PC-9 (cell line): ENCODE results near the gene C3orf18. TPM values are rescaled to one million over a fixed set of nuclear protein-coding genes. Genes with fewer than 3 reads are reported as not detected.

Experiments used
- BruUV-seq: library from RNA; stranded (reverse); fragments of 400-500 nt; replicated peaks from 2 replicates; lab custom pipeline; 2021; lab: Mats Ljungman, UMichigan
- CTCF ChIA-PET: fragments of 300-600 bp; sonication (Branson Sonifier 250); formaldehyde crosslinking; loops from one replicate; lab custom pipeline; 2022; ENCODE audit warnings: antibody characterized with exemption; lab: Charles Lee
- POLR2A ChIA-PET: fragments of 300-600 bp; sonication (Branson Sonifier 250); formaldehyde crosslinking; loops from one replicate; lab custom pipeline; 2022; ENCODE audit warnings: antibody characterized with exemption; ENCODE audit not compliant: unreplicated experiment; lab: Charles Lee
- DNase-seq, 2 experiments: peaks; one replicate each; pipeline versions ENCODE4 v3.0.0 to v3.0.0-alpha.2; 2015 to 2022; ENCODE audit warnings: mixed read lengths in 1 of 2
- H2AFZ ChIP-seq: fragments of 200-600 bp; sonication (generic); 2 replicates; pipeline ENCODE4 v1.8.1; 2017; ENCODE audit warnings: antibody characterized with exemption
- H3F3A ChIP-seq: fragments of 200-600 bp; sonication (generic); 2 replicates; pipeline ENCODE4 v1.8.1; 2017; ENCODE audit warnings: antibody characterized with exemption, mild to moderate bottlenecking, low read depth; ENCODE audit not compliant: insufficient read depth
- H3K27ac ChIP-seq: fragments of 200-600 bp; sonication (generic); 2 replicates; pipeline ENCODE4 v1.6.1; 2016; ENCODE audit warnings: mixed run types
- H3K27me3 ChIP-seq: fragments of 200-600 bp; sonication (generic); 2 replicates; pipeline ENCODE4 v1.6.1; 2016; ENCODE audit warnings: low read depth, mixed run types; ENCODE audit not compliant: insufficient read depth
- H3K36me3 ChIP-seq: fragments of 200-600 bp; sonication (generic); 2 replicates; pipeline ENCODE4 v1.6.1; 2016; ENCODE audit warnings: low read depth, mixed run types
- H3K4me1 ChIP-seq: fragments of 200-600 bp; sonication (generic); replicated peaks from 2 replicates; pipeline ENCODE4 v1.6.1; 2016; ENCODE audit warnings: mixed run types; ENCODE audit not compliant: insufficient read depth
- H3K4me2 ChIP-seq: fragments of 200-600 bp; sonication (generic); 2 replicates; pipeline ENCODE4 v1.6.1; 2017; ENCODE audit warnings: mixed run types
- H3K4me3 ChIP-seq: fragments of 200-600 bp; sonication (generic); 2 replicates; pipeline ENCODE4 v1.6.1; 2016; ENCODE audit warnings: mixed run types
- H3K79me2 ChIP-seq: fragments of 200-600 bp; sonication (generic); 2 replicates; pipeline ENCODE4 v1.6.1; 2017; ENCODE audit warnings: low read depth, mixed run types
- H3K9me2 ChIP-seq: fragments of 200-600 bp; sonication (generic); 2 replicates; pipeline ENCODE4 v1.8.1; 2017; ENCODE audit warnings: mild to moderate bottlenecking; ENCODE audit not compliant: insufficient read depth
- H3K9me3 ChIP-seq: fragments of 200-600 bp; sonication (generic); 2 replicates; pipeline ENCODE4 v1.8.1; 2016; ENCODE audit warnings: low read depth; ENCODE audit not compliant: insufficient read depth
- H4K20me1 ChIP-seq: fragments of 200-600 bp; sonication (generic); 2 replicates; pipeline ENCODE4 v1.8.1; 2017; ENCODE audit not compliant: insufficient read depth
- EZH2 ChIP-seq: fragments of 200-600 bp; sonication (generic); IDR thresholded peaks from 2 replicates; pipeline ENCODE4 v1.8.0; 2017; ENCODE audit warnings: antibody characterized with exemption, low read depth
- intact Hi-C: fragments of 100-400 bp; cut with micrococcal nuclease; formaldehyde crosslinking; loops from one replicate; pipeline ENCODE4 v1.10.0; 2022; ENCODE audit not compliant: unreplicated experiment
- total RNA-seq: library from RNA; stranded (reverse); gene quantifications from 2 replicates; pipeline ENCODE4 v1.2.3, GENCODE V29; 2021
- TF ChIP-seq, protein P1 (sequence below): fragments of 200-600 bp; sonication (generic); conservative IDR thresholded peaks from 2 replicates; pipeline ENCODE4 v1.6.1; 2017; ENCODE audit warnings: mixed run types, antibody characterized with exemption, mild to moderate bottlenecking, moderate library complexity

Gene C3orf18
- total RNA-seq, 1 experiment from 2014 or later: 7.5 TPM

DNA sequence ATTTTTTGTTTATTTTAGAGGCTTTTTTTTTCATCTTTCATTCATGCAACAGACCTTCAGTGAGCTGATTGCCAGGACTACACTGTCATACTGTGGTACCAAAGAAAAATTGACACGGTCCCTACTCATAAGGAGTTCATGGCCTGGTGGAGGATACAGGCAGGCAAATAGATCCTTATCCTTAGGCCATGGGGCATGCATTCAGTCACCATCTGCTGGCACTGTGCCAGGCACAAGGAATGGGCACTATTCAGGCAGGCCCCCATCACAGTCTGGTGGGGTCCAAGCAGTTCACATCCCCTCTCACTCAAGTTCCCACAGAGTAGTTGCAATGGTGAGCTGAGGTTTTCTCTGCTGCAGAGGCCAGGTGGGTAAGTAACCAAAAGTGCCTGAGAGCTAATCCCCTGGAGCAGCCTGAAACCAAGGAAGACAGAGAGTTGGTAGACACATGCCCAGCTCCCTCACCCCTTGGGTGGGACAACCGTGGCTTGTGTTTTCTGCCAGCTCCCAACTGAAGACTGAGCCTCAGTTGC, 26.8 kb upstream of the C3orf18 start:
- intact Hi-C loops: no loop called here
- Histone ChIP-seq H3K9me3 (no peaks in the 10 kb centered on the region), H3K27me3 (no peaks in the 10 kb centered on the region), H3K4me2 (no peak overlapping the region), H3F3A (peaks cover 5% of the 10 kb centered on the region; the same call in 1 of the 2 replicates), H2AFZ (no peak overlapping the region), H3K9me2 (no peaks in the 10 kb centered on the region), H3K36me3 (no peaks in the 10 kb centered on the region), H3K27ac (no peak overlapping the region), H3K4me3 (no peak overlapping the region), H4K20me1 (no peaks in the 10 kb centered on the region), H3K79me2 (no peaks in the 10 kb centered on the region), H3K4me1 (no peaks in the 10 kb centered on the region)
- ChIA-PET POLR2A (interaction anchor here (0.7 kb wide), 1 partner anchor 23 kb away, joined by 3 read pairs; no protein-coding TSS in a partner anchor), CTCF (no interaction called here)
- TF ChIP-seq, protein P1, sequence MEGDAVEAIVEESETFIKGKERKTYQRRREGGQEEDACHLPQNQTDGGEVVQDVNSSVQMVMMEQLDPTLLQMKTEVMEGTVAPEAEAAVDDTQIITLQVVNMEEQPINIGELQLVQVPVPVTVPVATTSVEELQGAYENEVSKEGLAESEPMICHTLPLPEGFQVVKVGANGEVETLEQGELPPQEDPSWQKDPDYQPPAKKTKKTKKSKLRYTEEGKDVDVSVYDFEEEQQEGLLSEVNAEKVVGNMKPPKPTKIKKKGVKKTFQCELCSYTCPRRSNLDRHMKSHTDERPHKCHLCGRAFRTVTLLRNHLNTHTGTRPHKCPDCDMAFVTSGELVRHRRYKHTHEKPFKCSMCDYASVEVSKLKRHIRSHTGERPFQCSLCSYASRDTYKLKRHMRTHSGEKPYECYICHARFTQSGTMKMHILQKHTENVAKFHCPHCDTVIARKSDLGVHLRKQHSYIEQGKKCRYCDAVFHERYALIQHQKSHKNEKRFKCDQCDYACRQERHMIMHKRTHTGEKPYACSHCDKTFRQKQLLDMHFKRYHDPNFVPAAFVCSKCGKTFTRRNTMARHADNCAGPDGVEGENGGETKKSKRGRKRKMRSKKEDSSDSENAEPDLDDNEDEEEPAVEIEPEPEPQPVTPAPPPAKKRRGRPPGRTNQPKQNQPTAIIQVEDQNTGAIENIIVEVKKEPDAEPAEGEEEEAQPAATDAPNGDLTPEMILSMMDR: no peak
- no peak for TF ChIP-seq EZH2
- DNase-seq: no peak
- no TSS peak for BruUV-seq

DNA sequence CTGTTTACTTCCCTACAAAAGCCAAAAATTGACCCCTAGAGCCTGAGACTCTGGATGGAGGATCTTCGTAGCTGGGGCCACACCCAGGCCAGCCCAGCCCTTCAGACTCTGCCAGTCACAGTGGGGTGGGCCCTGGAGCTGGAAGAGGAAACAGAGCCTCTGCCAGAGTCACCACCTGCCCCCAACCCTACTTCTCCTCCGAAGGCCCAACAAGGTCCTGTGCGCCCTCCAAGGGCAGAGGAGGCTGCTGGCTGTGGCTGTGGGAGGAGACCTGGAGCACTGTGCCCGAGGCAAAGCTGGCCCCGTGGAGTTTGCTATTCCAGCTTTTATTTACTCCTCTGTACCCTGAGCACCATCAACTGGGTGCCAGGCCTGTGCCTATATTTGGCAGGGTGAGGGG, 25.0 kb upstream of the C3orf18 start:
- intact Hi-C loops: no loop called here
- Histone ChIP-seq H3K4me2 (no peak overlapping the region), H3K27ac (no peak overlapping the region)

DNA sequence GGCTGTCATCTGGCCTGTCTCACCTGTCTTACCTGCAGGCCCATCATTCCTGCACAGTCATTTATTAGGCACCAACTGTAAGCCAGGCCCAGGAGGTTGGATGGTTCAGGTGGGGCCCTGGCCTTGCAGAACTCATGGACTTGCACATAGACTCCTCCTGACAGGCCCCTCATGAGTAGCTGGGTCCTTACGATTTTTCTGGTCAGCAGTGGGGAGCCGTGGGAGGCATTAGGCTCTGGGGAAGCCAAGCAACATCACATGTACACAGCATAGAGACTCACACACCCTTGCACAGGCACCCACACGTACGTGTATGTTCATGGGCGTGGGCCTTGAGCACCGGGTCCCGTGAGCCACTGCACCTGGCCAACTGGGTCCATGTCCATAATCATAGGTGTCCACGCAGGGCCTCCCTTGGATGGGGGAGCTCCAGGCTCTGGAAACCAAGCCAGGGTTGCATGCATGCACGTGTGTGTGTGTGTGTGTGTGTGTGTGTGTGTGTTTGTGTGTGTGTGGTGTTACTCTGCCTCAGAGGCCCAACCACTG, 23.7 kb upstream of the C3orf18 start:
- intact Hi-C loops: no loop called here
- H3K9me2 ChIP-seq: no peaks in the 10 kb centered on the region
- no peaks in the 10 kb centered on the region for H3K36me3 ChIP-seq
- no peaks in the 10 kb centered on the region for H3K27me3 ChIP-seq
- no peaks in the 10 kb centered on the region for H4K20me1 ChIP-seq
- H3K79me2 ChIP-seq: no peaks in the 10 kb centered on the region
- CTCF ChIA-PET: interaction anchor here (0.6 kb wide), 1 partner anchor 21 kb away, joined by 3 read pairs; no protein-coding TSS in a partner anchor
- TF ChIP-seq, protein P1: no peak
- TF ChIP-seq EZH2: no peak
- H3F3A ChIP-seq: no peaks in the 10 kb centered on the region; the same call in 1 of the 2 replicates
- no TSS peak for BruUV-seq
- H3K4me3 ChIP-seq: no peak overlapping the region
- H3K27ac ChIP-seq: no peak overlapping the region
- no peak overlapping the region for H3K4me2 ChIP-seq
- no peaks in the 10 kb centered on the region for H3K4me1 ChIP-seq
- no peak overlapping the region for H2AFZ ChIP-seq
- H3K9me3 ChIP-seq: no peaks in the 10 kb centered on the region
- DNase-seq: no peak
- POLR2A ChIA-PET: interaction anchor here (0.6 kb wide), 2 partner anchors 11 to 22 kb away, joined by 6 to 21 read pairs; partner anchors contain the start of gene HEMK1

More for the DNA sequence above, 25.0 kb upstream of the C3orf18 start:
- no peaks in the 10 kb centered on the region for H3K9me3 ChIP-seq
- no peak overlapping the region for H2AFZ ChIP-seq
- H4K20me1 ChIP-seq: no peaks in the 10 kb centered on the region
- POLR2A ChIA-PET: interaction anchor here (0.5 to 0.6 kb wide), 2 partner anchors 19 to 23 kb away, joined by 3 to 9 read pairs; partner anchors contain the start of gene HEMK1
- H3K36me3 ChIP-seq: no peaks in the 10 kb centered on the region
- no peak for DNase-seq
- no peaks in the 10 kb centered on the region for H3K4me1 ChIP-seq
- H3F3A ChIP-seq: no peaks in the 10 kb centered on the region; the same call in 1 of the 2 replicates
- no peaks in the 10 kb centered on the region for H3K27me3 ChIP-seq
- CTCF ChIA-PET: no interaction called here
- no peak for TF ChIP-seq EZH2
- TF ChIP-seq, protein P1: no peak
- no peaks in the 10 kb centered on the region for H3K9me2 ChIP-seq
- H3K79me2 ChIP-seq: no peaks in the 10 kb centered on the region
- BruUV-seq: no TSS peak
- H3K4me3 ChIP-seq: no peak overlapping the region
